GM06990 (cell line): ENCODE measurements around the gene CGB7.
"Not testable (repeated sequence)": the region's sequence is repeated elsewhere in the genome, so short reads cannot be mapped to it uniquely, and the experiment has no call there.

ENCODE experiments used
- DNase-seq: peaks from one replicate; pipeline ENCODE4 v3.0.0-alpha.2; 2011; ENCODE audit not compliant: insufficient read length; ENCODE audit errors: extremely low read depth
- H3K27me3 ChIP-seq: replicated peaks from 2 replicates; pipeline ENCODE4 v1.6.0; 2011; ENCODE audit warnings: low read length; ENCODE audit not compliant: control insufficient read depth, insufficient read depth
- H3K36me3 ChIP-seq: 2 replicates; pipeline ENCODE4 v1.5.1; 2011; ENCODE audit warnings: low read length; ENCODE audit not compliant: control insufficient read depth, insufficient read depth
- H3K4me3 ChIP-seq: replicated peaks from 2 replicates; pipeline ENCODE4 v1.5.1; 2011; ENCODE audit warnings: low read depth, mild to moderate bottlenecking, control low read depth, low read length
- TF ChIP-seq, protein P1 (sequence below): IDR thresholded peaks from 2 replicates; pipeline ENCODE4 v1.5.1; 2011; ENCODE audit warnings: low read length, control low read depth, mild to moderate bottlenecking, inconsistent platforms; ENCODE audit not compliant: insufficient read depth, poor library complexity, severe bottlenecking

The CGB7 gene

DNA sequence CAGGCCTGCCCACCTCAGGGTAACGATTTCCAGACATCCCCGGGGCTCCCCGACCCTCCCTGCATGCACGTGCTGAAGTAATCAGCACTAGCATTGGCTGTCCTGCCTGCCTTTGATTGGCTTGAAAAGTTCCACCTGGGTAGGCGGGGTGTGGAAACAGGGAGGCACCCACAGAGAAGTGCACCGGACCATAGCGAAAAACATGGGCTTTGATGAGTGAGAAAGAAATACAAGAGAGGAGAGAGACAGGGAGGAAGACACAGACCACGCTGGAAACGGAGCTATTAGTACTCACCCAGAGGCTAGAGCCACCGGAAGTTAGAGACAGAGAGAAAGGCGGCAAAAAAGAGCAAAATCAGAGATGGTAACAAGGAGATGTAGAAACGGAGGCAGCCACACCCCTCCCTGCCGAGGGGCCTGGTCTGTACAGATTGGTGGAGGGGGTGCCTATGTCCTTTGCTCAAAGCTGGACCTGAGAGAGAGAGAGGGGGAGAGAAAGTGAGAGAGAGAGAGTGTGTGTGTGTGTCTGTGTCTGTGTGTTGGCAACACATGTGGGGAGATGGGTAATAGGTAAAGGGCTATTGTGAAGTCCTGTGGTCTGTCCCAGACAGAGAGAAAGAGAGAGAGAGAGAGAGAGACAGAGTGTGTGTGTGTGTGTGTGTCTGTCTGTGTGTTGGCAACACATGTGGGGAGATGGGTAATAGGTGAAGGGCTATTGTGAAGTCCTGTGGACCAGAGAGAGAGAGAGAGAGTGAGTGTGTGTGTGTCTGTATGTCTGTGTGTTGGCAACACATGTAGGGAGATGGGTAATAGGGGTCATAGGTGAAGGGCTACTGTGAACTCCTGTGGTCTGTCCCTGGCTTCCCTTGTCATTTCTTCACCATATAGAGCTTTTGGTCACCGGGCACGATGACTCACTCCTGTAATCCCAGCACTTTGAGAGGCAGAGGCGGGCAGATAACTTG, 36.3 kb downstream of the CGB7 start:
- no peak overlapping the region for H3K4me3 ChIP-seq
- TF ChIP-seq, protein P1, sequence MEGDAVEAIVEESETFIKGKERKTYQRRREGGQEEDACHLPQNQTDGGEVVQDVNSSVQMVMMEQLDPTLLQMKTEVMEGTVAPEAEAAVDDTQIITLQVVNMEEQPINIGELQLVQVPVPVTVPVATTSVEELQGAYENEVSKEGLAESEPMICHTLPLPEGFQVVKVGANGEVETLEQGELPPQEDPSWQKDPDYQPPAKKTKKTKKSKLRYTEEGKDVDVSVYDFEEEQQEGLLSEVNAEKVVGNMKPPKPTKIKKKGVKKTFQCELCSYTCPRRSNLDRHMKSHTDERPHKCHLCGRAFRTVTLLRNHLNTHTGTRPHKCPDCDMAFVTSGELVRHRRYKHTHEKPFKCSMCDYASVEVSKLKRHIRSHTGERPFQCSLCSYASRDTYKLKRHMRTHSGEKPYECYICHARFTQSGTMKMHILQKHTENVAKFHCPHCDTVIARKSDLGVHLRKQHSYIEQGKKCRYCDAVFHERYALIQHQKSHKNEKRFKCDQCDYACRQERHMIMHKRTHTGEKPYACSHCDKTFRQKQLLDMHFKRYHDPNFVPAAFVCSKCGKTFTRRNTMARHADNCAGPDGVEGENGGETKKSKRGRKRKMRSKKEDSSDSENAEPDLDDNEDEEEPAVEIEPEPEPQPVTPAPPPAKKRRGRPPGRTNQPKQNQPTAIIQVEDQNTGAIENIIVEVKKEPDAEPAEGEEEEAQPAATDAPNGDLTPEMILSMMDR: no peak
- no peak for DNase-seq

DNA sequence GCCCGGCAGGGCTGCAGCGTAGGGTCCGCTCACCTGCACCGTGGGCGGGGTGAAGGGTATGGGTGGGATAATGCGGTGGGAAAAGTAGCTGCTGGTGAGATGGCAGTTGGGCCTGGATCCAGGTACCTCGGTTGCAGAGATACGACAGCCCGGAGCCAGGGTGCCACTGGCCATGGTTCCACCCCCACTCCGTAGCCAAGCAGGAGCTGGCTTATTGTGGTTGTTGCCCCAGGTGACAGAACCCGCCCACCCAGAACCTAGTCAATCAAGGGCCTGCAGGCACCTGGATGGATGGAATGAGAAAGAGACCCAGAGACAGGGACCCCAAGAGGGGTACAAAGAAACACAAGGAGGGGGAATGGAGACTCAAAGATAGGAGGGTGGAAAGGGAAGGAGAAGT, 37.2 kb downstream of the CGB7 start:
- DNase-seq: no peak
- peaks cover 7% of the 10 kb centered on the region for H3K36me3 ChIP-seq
- H3K27me3 ChIP-seq: no peaks in the 10 kb centered on the region
- no peak overlapping the region for H3K4me3 ChIP-seq
- TF ChIP-seq, protein P1: no peak

More for the DNA sequence above, 36.3 kb downstream of the CGB7 start:
- H3K36me3 ChIP-seq: peaks cover under 1% of the 10 kb centered on the region; the same call in 1 of the 2 replicates
- H3K27me3 ChIP-seq: no peaks in the 10 kb centered on the region

DNA sequence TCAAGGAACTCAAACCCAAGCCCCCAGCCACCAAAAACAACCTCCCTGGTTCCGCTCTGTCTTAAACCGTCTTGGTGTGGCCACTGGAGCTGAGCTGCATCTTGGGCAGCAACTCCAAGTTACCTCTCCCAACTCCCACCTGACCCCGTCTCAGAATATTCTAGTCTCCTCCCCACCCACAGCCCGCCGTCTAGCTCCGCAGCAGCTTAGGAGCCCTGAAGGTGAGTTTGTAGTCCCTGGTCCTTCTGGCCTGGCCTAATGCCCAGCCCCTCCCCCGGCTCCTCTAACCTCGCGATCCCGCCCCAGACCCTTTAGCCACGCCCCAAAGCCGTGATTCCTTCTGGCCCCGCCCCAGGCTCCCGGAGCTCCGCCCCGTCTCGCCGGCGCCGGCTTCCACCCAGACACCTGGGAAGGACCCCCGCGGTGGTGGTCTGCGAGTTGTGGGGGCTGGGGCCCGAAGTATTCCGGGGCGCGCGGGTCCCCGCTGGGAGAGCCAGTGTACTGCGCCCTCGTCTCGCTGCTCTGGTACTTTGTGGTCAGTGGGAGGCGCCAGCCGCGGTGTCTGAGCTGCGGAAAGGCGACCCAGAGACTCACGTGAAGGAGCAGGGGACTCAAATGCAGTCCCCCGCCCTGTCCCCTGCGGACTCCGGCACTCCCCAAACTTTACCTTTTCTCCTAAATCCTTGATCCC, 38.2 kb downstream of the CGB7 start:
- no peaks in the 10 kb centered on the region for H3K27me3 ChIP-seq
- H3K36me3 ChIP-seq: peaks cover 9% of the 10 kb centered on the region
- TF ChIP-seq, protein P1: peak; percentile 36
- peak; percentile 66 for DNase-seq
- peak overlapping the region; percentile 46 for H3K4me3 ChIP-seq

DNA sequence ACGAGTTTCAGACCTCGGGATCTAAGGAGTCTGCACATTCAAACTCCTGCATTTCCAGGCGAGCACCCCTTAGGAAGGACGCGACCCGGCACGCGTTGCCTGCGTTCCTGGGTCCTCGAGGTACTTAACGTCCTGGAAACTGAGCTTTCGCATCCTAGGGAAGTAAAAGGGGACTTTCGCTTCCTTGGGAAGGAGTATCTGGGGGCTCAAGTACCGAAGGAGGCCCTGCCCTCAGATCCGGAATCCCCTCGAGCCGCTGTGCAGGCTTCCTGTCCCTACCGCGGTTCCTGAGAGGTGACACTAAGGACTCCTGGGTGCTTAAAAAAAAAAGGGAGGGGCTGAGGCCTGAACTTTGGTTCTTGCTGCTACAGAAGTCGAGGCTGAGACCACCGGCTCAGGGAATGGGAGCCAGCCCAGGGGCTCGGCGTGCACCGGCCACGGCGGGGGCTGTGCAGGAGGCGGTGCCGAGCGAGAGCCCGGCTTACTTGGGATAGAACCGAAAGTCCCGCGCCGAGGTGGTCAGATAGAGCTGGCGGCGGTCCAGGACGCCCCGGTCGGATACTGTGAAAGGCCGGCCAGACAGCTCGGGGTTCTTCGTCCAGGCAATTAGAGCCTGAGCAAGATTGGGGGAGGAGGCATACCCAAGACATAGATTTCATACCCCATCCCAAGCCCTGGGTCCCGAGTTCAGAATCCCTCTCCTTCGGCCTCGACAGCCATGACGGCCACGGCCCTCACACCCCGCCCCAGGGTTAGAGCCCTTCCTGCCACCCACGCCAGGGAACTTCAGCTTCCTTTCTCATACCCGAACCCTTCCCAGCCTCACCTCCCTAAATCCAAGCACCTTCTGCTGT, 38.9 kb downstream of the CGB7 start:
- H3K36me3 ChIP-seq, H3K27me3 ChIP-seq, DNase-seq: not testable (repeated sequence)
- H3K4me3 ChIP-seq: peak overlapping the region; percentile 46

DNA sequence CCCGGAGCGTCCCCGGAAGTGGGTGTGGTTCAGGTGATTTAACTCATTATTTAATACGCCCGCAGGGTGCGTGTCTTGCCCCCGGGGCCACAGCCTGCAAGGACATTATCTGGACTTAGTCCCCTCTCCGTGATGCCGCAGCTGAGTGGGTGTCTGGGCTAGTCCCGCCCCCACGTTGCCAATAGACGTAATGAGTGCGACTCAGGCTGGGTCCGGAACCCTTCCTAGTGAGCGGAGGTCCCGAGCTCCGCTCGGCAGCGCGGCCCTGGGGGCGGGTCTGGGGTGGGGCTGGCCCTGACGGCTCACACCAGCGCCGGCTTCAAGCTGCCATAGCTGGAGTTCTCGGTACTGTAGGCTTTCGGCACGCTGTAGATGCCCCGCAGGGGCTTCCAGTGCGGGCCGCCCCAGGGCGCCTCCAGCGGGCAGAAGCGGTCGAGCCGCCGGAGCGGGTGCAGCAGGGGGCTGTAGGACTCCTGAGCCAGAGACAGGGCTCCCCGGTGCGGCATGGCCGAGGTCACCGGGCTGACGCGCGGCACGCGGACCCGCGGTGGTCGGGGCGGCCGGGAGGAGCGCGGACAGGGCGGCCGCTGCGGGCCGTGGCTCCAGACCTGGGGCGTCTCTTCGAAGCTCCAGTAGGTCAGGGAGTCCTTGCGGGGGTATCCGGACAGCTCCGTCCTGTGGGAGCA, 39.7 kb downstream of the CGB7 start:
- peak; percentile 74 for DNase-seq
- peak overlapping the region; percentile 39 for H3K4me3 ChIP-seq
- H3K27me3 ChIP-seq: no peaks in the 10 kb centered on the region
- TF ChIP-seq, protein P1: peak; percentile 78
- peaks cover 9% of the 10 kb centered on the region for H3K36me3 ChIP-seq
